ENCODE measurements around the gene TFB1M. TPM values are rescaled to one million over a fixed set of nuclear protein-coding genes. Genes with fewer than 3 reads are reported as not detected.

Gene TFB1M
- total and polyA plus RNA-seq, 9 of the 15 experiments (the other 6 are each of a cell fraction or from before 2014, with no cell fraction given) = 34.6 to 145 (median 40.4) TPM

DNA sequence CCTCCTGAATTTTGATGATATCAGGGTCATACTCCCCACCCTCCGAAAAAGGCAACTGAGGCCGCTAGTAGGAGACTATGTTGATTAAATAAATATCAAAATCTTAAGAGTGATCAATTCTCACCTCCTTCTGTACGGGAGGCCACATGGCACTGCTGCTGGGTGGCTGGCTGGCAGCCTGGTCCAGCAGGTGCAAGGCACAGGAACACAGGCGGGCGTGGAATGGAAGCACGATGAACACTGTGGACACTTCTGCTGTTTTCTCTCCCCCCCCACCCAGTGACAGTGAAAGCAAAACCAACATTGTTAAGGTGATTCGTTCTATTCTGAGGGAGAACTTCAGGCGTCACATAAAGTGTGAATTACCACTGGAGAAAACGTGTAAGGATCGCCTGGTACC lies 60.1 kb downstream of the TFB1M start:
- Histone ChIP-seq H3K4me3 (no peak overlapping the region), H3K27me3 (ENCODE audit: control insufficient read depth in 2 of 2, insufficient read depth in 2 of 2, low read length in 2 of 2) (no peaks in the 10 kb centered on the region), H3K27ac (ENCODE audit: extremely low read depth, low read depth, low read length) (no peak overlapping the region), H3K4me1 (replicated peaks in 1 of 2; ENCODE audit: control insufficient read depth in 2 of 2, insufficient read depth in 2 of 2, low read length in 2 of 2) (peaks cover 0 to 3% of the 10 kb centered on the region in 2 experiments; a peak in 1 of 5 replicates), H3K36me3 (ENCODE audit: control insufficient read depth, insufficient read depth, low read length) (peaks cover 85% of the 10 kb centered on the region; the same call in 2 of the 3 replicates), H3K79me2 (ENCODE audit: control insufficient read depth, insufficient read depth, low read length) (no peaks in the 10 kb centered on the region), H2AFZ (ENCODE audit: low read depth, low read length) (no peak overlapping the region), H3K9ac (ENCODE audit: insufficient read depth in 1 of 2, low read depth in 2 of 2, low read length in 2 of 2) (no peak overlapping the region), H3K9me3 (replicated peaks; ENCODE audit: control insufficient read depth, insufficient read depth, low read depth, low read length) (no peaks in the 10 kb centered on the region), H3K9me1 (ENCODE audit: control insufficient read depth, insufficient read depth, low read length) (no peaks in the 10 kb centered on the region), H4K20me1 (replicated peaks; ENCODE audit: control insufficient read depth, insufficient read depth, low read length) (no peaks in the 10 kb centered on the region), H3K4me2 (ENCODE audit: insufficient read depth, low read length) (no peak overlapping the region)
- ChIA-PET POLR2A (no interaction called here), CTCF (ENCODE audit: low intra/inter-chr PET ratio) (no interaction called here)
- FAIRE-seq = no peak
- TF ChIP-seq ZNF263 (CRISPR knock-in tag; IDR thresholded peaks at IDR 0.05; ENCODE audit: borderline replicate concordance) (no peak), KLF6 (CRISPR knock-in tag; IDR thresholded peaks at IDR 0.05; ENCODE audit: borderline replicate concordance) (no peak), ZNF3 (CRISPR knock-in tag; IDR thresholded peaks at IDR 0.05) (no peak), RBFOX2 (IDR thresholded peaks at IDR 0.05; ENCODE audit: low read depth, low read length) (no peak), NFIC (IDR thresholded peaks at IDR 0.05) (no peak), RBBP5 (IDR thresholded peaks at IDR 0.05; ENCODE audit: borderline replicate concordance, insufficient read depth, low read length, poor library complexity, severe bottlenecking) (no peak), DDX20 (tag; IDR thresholded peaks at IDR 0.05; ENCODE audit: low read depth) (no peak), BRF1 (IDR thresholded peaks at IDR 0.05; ENCODE audit: borderline replicate concordance, extremely low read depth, insufficient read length) (no peak), ZC3H4 (CRISPR knock-in tag; IDR thresholded peaks at IDR 0.05; ENCODE audit: borderline replicate concordance) (no peak), ILF3 (IDR thresholded peaks at IDR 0.05; ENCODE audit: borderline replicate concordance) (no peak), MED1 (CRISPR knock-in tag; IDR thresholded peaks at IDR 0.05; ENCODE audit: borderline replicate concordance) (no peak), C11orf30 (IDR thresholded peaks at IDR 0.05; ENCODE audit: low read depth) (no peak), TEAD2 (tag; IDR thresholded peaks at IDR 0.05) (no peak)
- TF ChIP-seq, protein P1, sequence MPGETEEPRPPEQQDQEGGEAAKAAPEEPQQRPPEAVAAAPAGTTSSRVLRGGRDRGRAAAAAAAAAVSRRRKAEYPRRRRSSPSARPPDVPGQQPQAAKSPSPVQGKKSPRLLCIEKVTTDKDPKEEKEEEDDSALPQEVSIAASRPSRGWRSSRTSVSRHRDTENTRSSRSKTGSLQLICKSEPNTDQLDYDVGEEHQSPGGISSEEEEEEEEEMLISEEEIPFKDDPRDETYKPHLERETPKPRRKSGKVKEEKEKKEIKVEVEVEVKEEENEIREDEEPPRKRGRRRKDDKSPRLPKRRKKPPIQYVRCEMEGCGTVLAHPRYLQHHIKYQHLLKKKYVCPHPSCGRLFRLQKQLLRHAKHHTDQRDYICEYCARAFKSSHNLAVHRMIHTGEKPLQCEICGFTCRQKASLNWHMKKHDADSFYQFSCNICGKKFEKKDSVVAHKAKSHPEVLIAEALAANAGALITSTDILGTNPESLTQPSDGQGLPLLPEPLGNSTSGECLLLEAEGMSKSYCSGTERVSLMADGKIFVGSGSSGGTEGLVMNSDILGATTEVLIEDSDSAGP (CRISPR knock-in tag; IDR thresholded peaks at IDR 0.05) = no peak
- TF ChIP-seq, protein P2, sequence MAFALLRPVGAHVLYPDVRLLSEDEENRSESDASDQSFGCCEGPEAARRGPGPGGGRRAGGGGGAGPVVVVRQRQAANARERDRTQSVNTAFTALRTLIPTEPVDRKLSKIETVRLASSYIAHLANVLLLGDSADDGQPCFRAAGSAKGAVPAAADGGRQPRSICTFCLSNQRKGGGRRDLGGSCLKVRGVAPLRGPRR (CRISPR knock-in tag; IDR thresholded peaks at IDR 0.05) = no peak
- 94% methylated on average over 10 of the region's 10 CpGs for WGBS (ENCODE audit: insufficient coverage, low coverage, missing lambda C conversion rate)
- DNase-seq (ENCODE audit: extremely low read depth in 1 of 4, low spot score in 3 of 4) = no peak
- intact Hi-C loops (cut with micrococcal nuclease) = no loop called here
- no peak for ATAC-seq
- BruUV-seq (replicated peaks) = no TSS peak
- in situ Hi-C loops (cut with MboI) = no loop called here
